Glomerular endothelial cell (primary cell): ENCODE results near the gene PPM1E. TPM values are rescaled to one million over a fixed set of nuclear protein-coding genes. Genes with fewer than 3 reads are reported as not detected.
A peak's percentile ranks its signal among the peaks of the same experiment; 100 is the strongest.
"Not testable (repeated sequence)": the region's sequence is repeated elsewhere in the genome, so short reads cannot be mapped to it uniquely, and the experiment has no call there.

ENCODE experiments used
- DNase-seq: peaks from one replicate; pipeline ENCODE4 v3.0.0-alpha.2; 2011; ENCODE audit warnings: low read depth, low spot score; ENCODE audit errors: extremely low read depth
- total RNA-seq: library from RNA; depleted of rRNA; stranded (reverse); fragments of >200 nt; gene quantifications from 2 replicates; pipeline ENCODE4 v1.2.3, GENCODE V29; 2015

The PPM1E gene
- total RNA-seq, 1 donor from 2014 or later = not detected

GRCh38 chr17:58944166-58944565 lies 188.5 kb downstream of the PPM1E start:
- no peak for DNase-seq

GRCh38 chr17:58947411-58947810 lies 191.8 kb downstream of the PPM1E start:
- no peak for DNase-seq

GRCh38 chr17:58947824-58948223 lies 192.2 kb downstream of the PPM1E start:
- no peak for DNase-seq

- not testable (repeated sequence) for DNase-seq
Observed at GRCh38 chr17:58954358-58954757, 198.7 kb downstream of the PPM1E start.

- DNase-seq = no peak
Observed at GRCh38 chr17:58956997-58957724, 201.5 kb downstream of the PPM1E start.

- DNase-seq = not testable (repeated sequence)
Observed at GRCh38 chr17:58957725-58958073, 202.0 kb downstream of the PPM1E start.

GRCh38 chr17:58960068-58960467 lies 204.4 kb downstream of the PPM1E start:
- peak; percentile 18 for DNase-seq

- DNase-seq = no peak
Observed at GRCh38 chr17:58965221-58965620, 209.6 kb downstream of the PPM1E start.

- DNase-seq = no peak
Observed at GRCh38 chr17:58966208-58966607, 210.6 kb downstream of the PPM1E start.

GRCh38 chr17:58968426-58969061 lies 212.9 kb downstream of the PPM1E start:
- no peak for DNase-seq

GRCh38 chr17:58969156-58969555 lies 213.5 kb downstream of the PPM1E start:
- no peak for DNase-seq

- DNase-seq = no peak
Observed at GRCh38 chr17:58969612-58970011, 214.0 kb downstream of the PPM1E start.

- DNase-seq = no peak
Observed at GRCh38 chr17:58970609-58971450, 215.2 kb downstream of the PPM1E start.

- DNase-seq = no peak
Observed at GRCh38 chr17:58974354-58974753, 218.7 kb downstream of the PPM1E start.

GRCh38 chr17:58976541-58976940 lies 220.9 kb downstream of the PPM1E start:
- no peak for DNase-seq

- no peak for DNase-seq
Observed at GRCh38 chr17:58980706-58981481, 225.2 kb downstream of the PPM1E start.

- DNase-seq = no peak
Observed at GRCh38 chr17:58982626-58983025, 227.0 kb downstream of the PPM1E start.

GRCh38 chr17:58985367-58985766 lies 229.7 kb downstream of the PPM1E start:
- DNase-seq = no peak

GRCh38 chr17:58985971-58986370 lies 230.3 kb downstream of the PPM1E start:
- no peak for DNase-seq

GRCh38 chr17:58989629-58990028 lies 234.0 kb downstream of the PPM1E start:
- no peak for DNase-seq
